Activated CD8-positive, alpha-beta memory T cell treated with anti-CD3 and anti-CD28 coated beads for 1 hour (primary cell): ENCODE measurements around the gene ADAMTS2.
"Not testable (repeated sequence)": the region's sequence is repeated elsewhere in the genome, so short reads cannot be mapped to it uniquely, and the experiment has no call there.

Experiments used
- DNase-seq, 2 donors: peaks; one replicate each; pipeline ENCODE4 v3.0.0-alpha.2; 2020; ENCODE audit warnings: low read depth in 1 of 2; ENCODE audit errors: extremely low read depth in 1 of 2

The ADAMTS2 gene

GRCh38 chr5:179298181-179298993 lies 46.9 kb downstream of the ADAMTS2 start:
- no peak for DNase-seq

- no peak for DNase-seq
Observed at GRCh38 chr5:179297486-179298180, 47.6 kb downstream of the ADAMTS2 start.

GRCh38 chr5:179297026-179297425 lies 48.2 kb downstream of the ADAMTS2 start:
- no peak for DNase-seq

- no peak for DNase-seq
Observed at GRCh38 chr5:179296150-179296821, 49.0 kb downstream of the ADAMTS2 start.

- DNase-seq = no peak
Observed at GRCh38 chr5:179295778-179296149, 49.5 kb downstream of the ADAMTS2 start.

GRCh38 chr5:179294891-179295777 lies 50.1 kb downstream of the ADAMTS2 start:
- no peak for DNase-seq

- DNase-seq = no peak
Observed at GRCh38 chr5:179294131-179294780, 51.0 kb downstream of the ADAMTS2 start.

- DNase-seq = no peak
Observed at GRCh38 chr5:179292681-179293635, 52.3 kb downstream of the ADAMTS2 start.

GRCh38 chr5:179292202-179292601 lies 53.1 kb downstream of the ADAMTS2 start:
- DNase-seq = no peak

- no peak for DNase-seq
Observed at GRCh38 chr5:179290681-179291540, 54.4 kb downstream of the ADAMTS2 start.

GRCh38 chr5:179289756-179290385 lies 55.4 kb downstream of the ADAMTS2 start:
- DNase-seq = no peak

- no peak for DNase-seq
Observed at GRCh38 chr5:179288809-179289185, 56.5 kb downstream of the ADAMTS2 start.

- no peak for DNase-seq
Observed at GRCh38 chr5:179288101-179288808, 57.0 kb downstream of the ADAMTS2 start.

- no peak for DNase-seq
Observed at GRCh38 chr5:179287631-179288030, 57.6 kb downstream of the ADAMTS2 start.

- DNase-seq = no peak
Observed at GRCh38 chr5:179287071-179287470, 58.2 kb downstream of the ADAMTS2 start.

GRCh38 chr5:179285776-179286162 lies 59.5 kb downstream of the ADAMTS2 start:
- DNase-seq = not testable (repeated sequence)
